ENCODE data around the gene ICAM2. TPM values are rescaled to one million over a fixed set of nuclear protein-coding genes. Genes with fewer than 3 reads are reported as not detected.

Gene ICAM2
- total RNA-seq, 1 experiment from 2014 or later, result 2.0 TPM

- POLR2A ChIA-PET, result interaction anchor here (0.6 kb wide), 1 partner anchor 28 kb away, joined by 4 read pairs; no protein-coding TSS in a partner anchor
- Mint-ChIP-seq H3K27ac (ENCODE audit: unreplicated experiment) (no peak overlapping the region), H3K36me3 (ENCODE audit: insufficient read depth, unreplicated experiment) (peaks cover 20% of the 10 kb centered on the region), H3K4me1 (ENCODE audit: low read depth, unreplicated experiment) (peaks cover 15% of the 10 kb centered on the region), H3K9me3 (ENCODE audit: unreplicated experiment) (no peaks in the 10 kb centered on the region), H3K27me3 (ENCODE audit: insufficient read depth, unreplicated experiment) (no peaks in the 10 kb centered on the region), H3K4me3 (ENCODE audit: unreplicated experiment) (no peak overlapping the region)
- Histone ChIP-seq H3K4me1 (peaks cover 9% of the 10 kb centered on the region; the same call in 1 of the 2 replicates), H3K9me3 (no peaks in the 10 kb centered on the region), H3K4me3 (ENCODE audit: low read depth, low read length) (no peak overlapping the region), H3K36me3 (ENCODE audit: control insufficient read depth, insufficient read depth, low read length) (peaks cover 2% of the 10 kb centered on the region; the same call in 1 of the 2 replicates), H3K27me3 (replicated peaks; ENCODE audit: control insufficient read depth, insufficient read depth, low read length) (no peaks in the 10 kb centered on the region)
- DNase-seq, result no peak
- intact Hi-C loops (cut with micrococcal nuclease; ENCODE audit: unreplicated experiment), result loop anchor here (10.0 kb wide), 1 partner anchor 223 kb away; no protein-coding TSS in a partner anchor
- no TSS peak for BruUV-seq (replicated peaks)
- CTCF ChIA-PET, result interaction anchor here (0.6 to 6.8 kb wide), 2 partner anchors 72 to 81 kb away, joined by 9 to 206 read pairs; no protein-coding TSS in a partner anchor
- no peak for TF ChIP-seq CTCF (IDR thresholded peaks at IDR 0.05; ENCODE audit: insufficient read depth in 1 of 2, low read depth in 1 of 2, low read length in 1 of 2, severe bottlenecking in 1 of 2, unreplicated experiment in 1 of 2)
These were observed 40.9 kb upstream of the ICAM2 start for GRCh38 chr17:64061178-64061898.

- Mint-ChIP-seq H3K4me3 (ENCODE audit: unreplicated experiment) (no peak overlapping the region), H3K9me3 (ENCODE audit: unreplicated experiment) (no peaks in the 10 kb centered on the region), H3K27ac (ENCODE audit: unreplicated experiment) (no peak overlapping the region), H3K27me3 (ENCODE audit: insufficient read depth, unreplicated experiment) (no peaks in the 10 kb centered on the region), H3K36me3 (ENCODE audit: insufficient read depth, unreplicated experiment) (peaks cover 20% of the 10 kb centered on the region), H3K4me1 (ENCODE audit: low read depth, unreplicated experiment) (peaks cover 15% of the 10 kb centered on the region)
- intact Hi-C loops (cut with micrococcal nuclease; ENCODE audit: unreplicated experiment), result loop anchor here (10.0 kb wide), 1 partner anchor 224 kb away; no protein-coding TSS in a partner anchor
- Histone ChIP-seq H3K4me3 (ENCODE audit: low read depth, low read length) (no peak overlapping the region), H3K4me1 (peaks cover 13% of the 10 kb centered on the region; the same call in 1 of the 2 replicates), H3K9me3 (no peaks in the 10 kb centered on the region), H3K36me3 (ENCODE audit: control insufficient read depth, insufficient read depth, low read length) (peaks cover 2% of the 10 kb centered on the region; the same call in 1 of the 2 replicates), H3K27me3 (replicated peaks; ENCODE audit: control insufficient read depth, insufficient read depth, low read length) (no peaks in the 10 kb centered on the region)
- DNase-seq, result no peak
- ChIA-PET CTCF (interaction anchor here (6.8 kb wide), 1 partner anchor 73 kb away, joined by 206 read pairs; no protein-coding TSS in a partner anchor), POLR2A (no interaction called here)
- BruUV-seq (replicated peaks), result no TSS peak
- no peak for TF ChIP-seq CTCF (IDR thresholded peaks at IDR 0.05; ENCODE audit: insufficient read depth in 1 of 2, low read depth in 1 of 2, low read length in 1 of 2, severe bottlenecking in 1 of 2, unreplicated experiment in 1 of 2)
These were observed 39.9 kb upstream of the ICAM2 start for GRCh38 chr17:64060331-64060730.

- H3K4me3 Mint-ChIP-seq (ENCODE audit: unreplicated experiment), result no peak overlapping the region
- H3K27me3 Mint-ChIP-seq (ENCODE audit: insufficient read depth, unreplicated experiment), result no peaks in the 10 kb centered on the region
- Histone ChIP-seq H3K4me3 (ENCODE audit: low read depth, low read length) (no peak overlapping the region), H3K9me3 (no peaks in the 10 kb centered on the region), H3K4me1 (peaks cover 13% of the 10 kb centered on the region; the same call in 1 of the 2 replicates), H3K27me3 (replicated peaks; ENCODE audit: control insufficient read depth, insufficient read depth, low read length) (no peaks in the 10 kb centered on the region), H3K36me3 (ENCODE audit: control insufficient read depth, insufficient read depth, low read length) (peaks cover 2% of the 10 kb centered on the region; the same call in 1 of the 2 replicates)
- no peak for DNase-seq
- TF ChIP-seq CTCF (IDR thresholded peaks at IDR 0.05; ENCODE audit: insufficient read depth in 1 of 2, low read depth in 1 of 2, low read length in 1 of 2, severe bottlenecking in 1 of 2, unreplicated experiment in 1 of 2), result no peak
- H3K36me3 Mint-ChIP-seq (ENCODE audit: insufficient read depth, unreplicated experiment), result peaks cover 23% of the 10 kb centered on the region
- H3K4me1 Mint-ChIP-seq (ENCODE audit: low read depth, unreplicated experiment), result peaks cover 15% of the 10 kb centered on the region
- CTCF ChIA-PET, result interaction anchor here (6.8 kb wide), 1 partner anchor 74 kb away, joined by 206 read pairs; no protein-coding TSS in a partner anchor
- POLR2A ChIA-PET, result no interaction called here
- no TSS peak for BruUV-seq (replicated peaks)
- H3K9me3 Mint-ChIP-seq (ENCODE audit: unreplicated experiment), result no peaks in the 10 kb centered on the region
- intact Hi-C loops (cut with micrococcal nuclease; ENCODE audit: unreplicated experiment), result loop anchor here (10.0 kb wide), 1 partner anchor 225 kb away; no protein-coding TSS in a partner anchor
- no peak overlapping the region for H3K27ac Mint-ChIP-seq (ENCODE audit: unreplicated experiment)
These were observed 39.3 kb upstream of the ICAM2 start for GRCh38 chr17:64059756-64060155.
